ENCODE data around the gene SEMA3D.

GRCh38 chr7:85220651-85221050, 33.8 kb upstream of the SEMA3D start:
- TF ChIP-seq EZH2 (IDR thresholded peaks at IDR 0.05; ENCODE audit: borderline replicate concordance, low read depth, low read length, poor library complexity, severe bottlenecking) (no peak), CTCF (conservative IDR thresholded peaks at IDR 0.05; ENCODE audit: low read depth, low read length) (no peak)

All from A673 (cell line).